ENCODE results near the gene WNT11.
"Not testable (repeated sequence)": the region's sequence is repeated elsewhere in the genome, so short reads cannot be mapped to it uniquely, and the experiment has no call there.

WNT11 gene

GRCh38 chr11:76201056-76201455 lies 5.2 kb downstream of the WNT11 start:
- DNase-seq: no peak

DNA sequence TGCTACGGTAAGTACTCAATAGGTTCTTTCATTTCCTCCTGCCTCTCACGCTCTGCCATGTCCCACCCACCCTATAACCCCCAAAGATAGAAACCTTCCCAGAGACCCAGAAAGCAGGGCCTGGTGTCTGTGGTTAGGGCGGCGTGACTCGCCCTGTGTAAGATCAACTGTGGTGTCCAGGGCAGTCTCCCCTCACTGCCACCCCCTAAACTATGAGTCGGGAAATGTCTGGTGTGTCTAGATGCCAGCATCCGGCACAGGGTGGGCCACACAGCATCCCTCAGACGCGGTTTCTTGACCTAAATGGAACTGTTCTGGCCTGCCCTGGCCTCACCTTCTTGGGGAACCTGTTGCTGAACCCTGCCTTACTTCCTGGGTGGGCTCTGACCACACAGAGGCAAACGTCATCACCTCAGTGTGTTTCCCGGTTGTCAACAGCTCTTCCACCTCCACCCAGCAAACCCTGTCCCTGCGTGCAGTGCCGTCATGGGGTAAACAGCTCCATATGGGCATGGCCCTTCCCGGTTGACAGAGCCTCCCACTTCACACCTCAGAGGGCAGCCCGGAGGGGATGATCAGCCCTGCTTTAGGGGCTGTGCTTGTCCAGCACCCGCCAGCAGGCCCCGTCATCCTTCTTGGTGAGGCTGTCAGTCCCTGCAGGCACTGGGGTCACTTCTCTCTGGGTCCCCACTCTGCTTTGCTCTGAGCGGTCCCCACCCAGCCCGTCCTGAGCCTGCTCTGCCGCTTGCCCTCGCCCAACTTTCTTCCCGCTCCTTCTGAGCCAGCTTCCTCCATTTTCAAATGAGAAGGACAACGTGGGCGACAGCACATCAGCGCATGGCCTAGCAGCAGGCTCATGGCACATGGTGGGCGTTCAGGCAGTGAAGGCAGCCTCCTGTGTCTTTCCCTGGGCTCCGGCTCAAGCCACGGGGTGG lies 6.0 kb downstream of the WNT11 start:
- DNase-seq: peak; percentile 7

GRCh38 chr11:76198691-76199090 lies 7.6 kb downstream of the WNT11 start:
- DNase-seq: not testable (repeated sequence)

DNA sequence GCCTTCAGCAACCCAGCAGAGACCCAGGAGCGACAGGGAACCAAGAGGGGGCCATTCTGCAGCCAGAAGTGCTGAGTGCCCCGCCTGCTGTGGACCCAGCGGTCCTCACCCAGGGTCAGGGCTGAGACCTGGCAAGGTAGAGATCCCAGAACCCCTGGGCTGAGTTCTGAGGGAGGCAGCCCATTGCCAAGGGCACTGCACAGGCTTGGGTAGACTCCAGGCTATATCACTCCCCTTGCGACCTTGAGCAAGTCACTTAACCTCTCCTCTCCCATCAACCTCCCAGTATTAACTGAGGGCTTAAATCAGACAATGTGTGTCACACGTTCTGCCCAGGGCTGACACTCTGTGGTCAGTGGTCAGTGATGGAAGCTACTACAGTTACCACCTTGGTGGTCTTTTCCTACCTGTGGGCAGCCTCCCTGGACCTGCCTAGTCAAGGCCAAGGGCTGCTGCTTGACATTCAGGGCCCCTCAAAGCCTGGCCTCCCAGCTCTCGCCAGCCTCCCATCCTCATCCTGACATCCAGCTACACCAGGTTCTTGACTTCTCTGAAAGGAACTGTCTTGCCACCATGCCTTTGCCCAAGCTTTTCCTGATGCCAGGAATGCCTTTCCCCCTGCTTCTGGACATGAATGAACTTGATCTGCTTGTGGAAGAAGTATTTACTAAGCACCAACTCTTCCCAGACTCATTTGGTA lies 8.2 kb downstream of the WNT11 start:
- no peak for DNase-seq

GRCh38 chr11:76197332-76197731 lies 9.0 kb downstream of the WNT11 start:
- no peak for DNase-seq

DNA sequence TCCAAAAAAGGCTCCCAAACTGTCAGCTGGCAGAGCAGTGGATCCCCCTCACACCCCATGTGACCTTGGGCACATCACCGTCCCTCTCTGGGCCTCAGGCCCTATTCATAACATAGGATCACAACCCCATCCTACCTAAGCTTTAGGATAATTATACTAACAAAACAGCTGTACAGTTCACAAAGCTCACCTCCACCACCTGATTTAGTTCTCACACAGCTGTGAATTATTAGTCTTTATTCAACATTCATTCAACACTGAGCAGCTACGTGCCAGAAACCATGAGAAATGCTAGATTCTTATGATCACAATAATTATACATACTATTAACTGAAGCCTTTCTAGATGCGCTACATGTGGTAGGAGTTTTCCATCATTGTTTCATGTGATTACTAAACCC lies 9.5 kb downstream of the WNT11 start:
- DNase-seq: no peak

DNA sequence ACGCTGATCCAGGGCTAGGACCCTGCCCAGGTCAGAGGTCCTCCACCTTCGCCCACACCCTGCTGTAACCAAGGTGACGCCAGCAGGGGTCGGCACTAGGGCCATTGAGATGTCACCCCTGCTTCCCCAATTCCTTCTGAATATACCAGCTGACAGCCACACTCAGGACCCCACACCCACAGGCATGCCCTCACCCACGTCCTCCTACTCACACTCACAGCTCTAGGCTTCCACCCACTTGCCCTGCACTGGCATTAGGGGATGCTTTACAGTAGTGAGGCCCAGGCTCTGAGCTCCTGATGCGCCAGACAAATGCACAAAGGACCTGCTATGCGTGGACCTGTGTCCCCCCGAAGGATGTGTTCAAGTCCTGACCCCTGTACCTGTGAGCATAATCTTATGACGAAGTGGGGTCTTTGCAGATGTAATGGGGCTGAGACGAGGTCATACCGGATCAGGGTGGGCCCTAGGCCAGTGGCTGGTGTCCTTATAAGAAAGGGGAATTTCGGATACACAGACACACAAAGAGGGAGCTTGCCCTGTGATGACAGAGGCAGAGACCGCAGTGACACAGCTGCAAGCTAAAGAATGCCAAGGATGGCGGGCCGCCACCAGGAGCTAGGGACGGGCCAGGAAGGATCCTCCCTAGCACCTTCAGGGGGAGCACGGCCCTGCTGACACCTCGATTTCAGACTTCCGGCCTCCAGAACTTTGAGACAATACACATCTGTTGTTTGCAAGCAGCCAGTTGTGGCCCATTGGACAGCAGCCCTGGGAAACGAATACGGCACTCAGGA lies 11.2 kb downstream of the WNT11 start:
- DNase-seq: no peak

- no peak for DNase-seq
Observed at GRCh38 chr11:76193219-76193618, 13.1 kb downstream of the WNT11 start.

- no peak for DNase-seq
Observed at GRCh38 chr11:76190376-76190775, 15.9 kb downstream of the WNT11 start.

- no peak for DNase-seq
Observed at GRCh38 chr11:76189682-76190081, 16.6 kb downstream of the WNT11 start.

GRCh38 chr11:76188873-76189272 lies 17.4 kb downstream of the WNT11 start:
- no peak for DNase-seq

DNA sequence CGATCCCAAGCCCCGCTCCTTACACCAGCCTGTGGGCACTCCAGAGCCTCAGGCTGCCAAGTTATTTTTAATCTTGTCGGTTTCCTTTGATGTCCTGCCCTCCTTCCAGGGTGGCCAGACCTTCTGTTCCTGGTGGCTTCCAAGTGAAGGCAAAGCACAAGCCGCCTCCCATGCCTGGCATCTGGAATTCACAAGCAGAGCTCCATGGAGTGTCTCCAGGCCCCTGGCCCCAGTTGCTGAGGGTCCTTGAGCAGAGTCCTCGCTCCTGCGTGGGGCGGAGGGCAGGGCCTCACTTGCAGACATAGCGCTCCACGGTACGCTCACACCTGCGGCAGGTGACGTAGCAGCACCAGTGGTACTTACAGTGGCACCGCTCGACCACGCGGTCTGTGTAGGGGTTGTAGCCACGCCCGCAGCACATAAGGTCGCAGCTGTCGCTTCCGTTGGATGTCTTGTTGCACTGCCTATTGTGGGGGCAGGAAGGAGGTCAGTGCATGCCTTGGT lies 19.5 kb downstream of the WNT11 start:
- DNase-seq: no peak

- DNase-seq: no peak
Observed at GRCh38 chr11:76185931-76186401, 20.3 kb downstream of the WNT11 start.

- DNase-seq: no peak
Observed at GRCh38 chr11:76185511-76185910, 20.8 kb downstream of the WNT11 start.

GRCh38 chr11:76184551-76184993 lies 21.7 kb downstream of the WNT11 start:
- DNase-seq: no peak

GRCh38 chr11:76181371-76181770 lies 24.9 kb downstream of the WNT11 start:
- no peak for DNase-seq

GRCh38 chr11:76179147-76179546 lies 27.2 kb downstream of the WNT11 start:
- no peak for DNase-seq

DNA sequence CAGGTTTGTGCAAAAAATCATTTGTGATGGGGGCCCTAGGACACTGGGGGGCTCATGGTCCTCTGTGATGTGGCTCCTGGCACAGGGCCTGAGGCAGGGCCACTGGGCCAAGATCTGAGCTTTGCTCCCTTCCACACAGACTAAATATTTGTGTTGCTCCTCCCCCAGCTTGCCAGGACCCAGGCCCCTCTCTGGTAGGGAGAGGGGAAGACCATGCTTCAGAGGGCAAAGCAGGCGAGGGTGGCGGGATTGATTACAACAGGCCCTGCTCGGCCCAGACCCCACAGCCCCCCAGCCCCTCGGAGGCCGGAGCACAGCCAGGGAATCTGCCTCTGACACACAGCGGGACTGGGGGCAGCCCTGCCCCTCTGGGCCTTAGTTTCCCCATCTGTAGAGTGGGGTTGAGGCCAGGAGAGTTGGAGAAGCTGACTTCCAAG lies 29.0 kb downstream of the WNT11 start:
- DNase-seq: no peak

GRCh38 chr11:76176463-76176862 lies 29.8 kb downstream of the WNT11 start:
- no peak for DNase-seq

DNA sequence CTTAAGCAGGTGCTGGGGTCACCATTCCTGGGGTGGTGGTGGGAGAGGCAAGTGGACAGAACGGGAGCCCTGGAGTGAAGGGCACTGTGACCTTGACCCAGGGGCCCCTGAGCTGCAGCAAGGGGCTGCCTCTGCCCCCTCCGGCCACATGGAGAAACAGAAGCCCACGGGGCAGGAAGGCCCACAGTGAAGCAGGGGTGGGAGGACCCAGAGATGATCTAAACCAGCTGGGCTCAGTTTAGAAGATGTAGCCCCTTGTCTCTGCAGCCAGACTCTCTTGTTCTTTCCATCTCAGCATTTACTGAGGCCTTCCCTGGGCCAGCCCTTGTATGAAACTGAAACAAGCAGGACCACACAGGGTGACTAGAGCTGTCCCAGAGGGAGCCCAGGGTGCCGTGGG lies 30.5 kb downstream of the WNT11 start:
- DNase-seq: no peak

DNA sequence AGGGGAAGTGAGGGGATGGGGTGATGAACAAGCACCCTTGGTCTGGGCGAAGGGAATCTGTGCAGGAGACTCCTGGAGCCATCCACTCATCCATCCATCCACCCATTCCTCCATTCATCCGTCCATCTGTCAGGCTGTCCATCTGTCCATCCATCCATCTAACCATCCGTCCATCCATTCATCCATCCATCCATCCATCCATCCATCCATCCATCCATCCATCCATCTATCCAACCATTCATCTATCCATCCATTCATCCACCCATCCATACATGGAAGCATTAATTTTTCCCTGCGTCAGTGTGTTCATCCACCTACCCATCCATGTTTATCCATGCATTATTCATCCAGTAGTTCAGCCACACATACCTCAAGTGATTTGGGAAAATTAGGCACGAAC lies 32.0 kb downstream of the WNT11 start:
- DNase-seq: no peak

GRCh38 chr11:76173663-76174062 lies 32.6 kb downstream of the WNT11 start:
- no peak for DNase-seq

GRCh38 chr11:76172583-76172982 lies 33.7 kb downstream of the WNT11 start:
- no peak for DNase-seq

Measured in CD4-positive, alpha-beta T cell treated with Interleukin-17A for 1 hour (primary cell).